Panc1 (cell line): ENCODE results near the gene RSPRY1. TPM values are rescaled to one million over a fixed set of nuclear protein-coding genes. Genes with fewer than 3 reads are reported as not detected.

Experiments
- ATAC-seq: fragments of 200-7000 bp; cut with Tn5 transposase; 2 replicates; pipeline ENCODE4 v1.9.1; 2020; ENCODE audit warnings: mild to moderate bottlenecking, moderate library complexity
- BruUV-seq: library from RNA; stranded (reverse); fragments of 400-500 nt; replicated peaks from 2 replicates; lab custom pipeline; 2021; lab: Mats Ljungman, UMichigan
- CTCF ChIA-PET: fragments of 300-600 bp; sonication (Branson Sonifier 250); formaldehyde crosslinking; loops from one replicate; lab custom pipeline; 2022; ENCODE audit warnings: antibody characterized with exemption; lab: Charles Lee
- POLR2A ChIA-PET: fragments of 300-600 bp; sonication (Branson Sonifier 250); formaldehyde crosslinking; loops from one replicate; lab custom pipeline; 2022; ENCODE audit warnings: antibody characterized with exemption; lab: Charles Lee
- DNase-seq: peaks from one replicate; pipeline ENCODE4 v3.0.0-alpha.2; 2010; ENCODE audit warnings: low read depth, low spot score
- H3K27ac ChIP-seq: 2 replicates; pipeline ENCODE4 v1.5.1; 2011; ENCODE audit warnings: mild to moderate bottlenecking, low read length, inconsistent platforms
- H3K27me3 ChIP-seq: fragments of 200-500 bp; sonication (Bioruptor generic); 2 replicates; pipeline ENCODE4 v1.6.0; 2014; ENCODE audit warnings: low read length, inconsistent platforms; ENCODE audit not compliant: control insufficient read depth, insufficient read depth
- H3K36me3 ChIP-seq: fragments of 200-500 bp; sonication (Bioruptor generic); 2 replicates; pipeline ENCODE4 v1.5.1; 2014; ENCODE audit warnings: inconsistent platforms, mild to moderate bottlenecking, low read length, moderate library complexity; ENCODE audit not compliant: control insufficient read depth, insufficient read depth
- H3K4me1 ChIP-seq: 2 replicates; pipeline ENCODE4 v1.5.1; 2011; ENCODE audit warnings: inconsistent platforms, mild to moderate bottlenecking, low read length, moderate library complexity; ENCODE audit not compliant: control insufficient read depth, insufficient read depth
- H3K4me3 ChIP-seq, 2 experiments: 2 replicates each; pipeline ENCODE4 v1.5.1; 2011 to 2012; ENCODE audit warnings: low read depth in 2 of 2, low read length in 2 of 2, mild to moderate bottlenecking in 2 of 2, inconsistent platforms in 1 of 2, moderate library complexity in 1 of 2
- H3K9me3 ChIP-seq: fragments of 200-500 bp; sonication (Bioruptor generic); 2 replicates; pipeline ENCODE4 v1.5.1; 2014; ENCODE audit warnings: low read depth, mild to moderate bottlenecking, inconsistent platforms, low read length, moderate library complexity; ENCODE audit not compliant: control insufficient read depth, insufficient read depth
- POLR2AphosphoS5 ChIP-seq: IDR thresholded peaks from 2 replicates; pipeline ENCODE4 v1.6.1; 2012; ENCODE audit warnings: mild to moderate bottlenecking, low read depth, low read length, moderate library complexity
- SIN3A ChIP-seq: IDR thresholded peaks from 2 replicates; pipeline ENCODE4 v1.6.1; 2012; ENCODE audit warnings: low read depth, mild to moderate bottlenecking, low read length, moderate library complexity, borderline replicate concordance; ENCODE audit not compliant: insufficient read depth
- TCF7L2 ChIP-seq: IDR thresholded peaks from 2 replicates; pipeline ENCODE4 v1.6.1; 2011; ENCODE audit warnings: mild to moderate bottlenecking, low read depth, low read length, inconsistent platforms
- in situ Hi-C: cut with HindIII; loops from 2 replicates; pipeline ENCODE4 v1.10.0; 2016; ENCODE audit warnings: low sequenced_read_pairs, low pct_unique_long_range_greater_than_20kb
- intact Hi-C: fragments of 100-400 bp; cut with micrococcal nuclease; formaldehyde crosslinking; loops from one replicate; pipeline ENCODE4 v1.10.0; 2022; ENCODE audit not compliant: unreplicated experiment
- total RNA-seq: library from RNA; stranded (reverse); gene quantifications from one replicate; pipeline ENCODE4 v1.2.1, GENCODE V29; 2021; ENCODE audit not compliant: unreplicated experiment
- TF ChIP-seq, protein P1 (sequence below): fragments of 450-650 bp; IDR thresholded peaks from 2 replicates; pipeline ENCODE4 v1.5.1; 2017; ENCODE audit warnings: mild to moderate bottlenecking
- TF ChIP-seq, protein P2 (sequence below), 2 experiments: IDR thresholded peaks; 2 replicates each; pipeline ENCODE4 v1.6.1; 2011 to 2012; ENCODE audit warnings: low read depth in 2 of 2, control low read depth in 1 of 2, low read length in 1 of 2, mild to moderate bottlenecking in 1 of 2, moderate library complexity in 1 of 2; ENCODE audit not compliant: insufficient read depth in 1 of 2

The RSPRY1 gene
- total RNA-seq, 1 experiment from 2014 or later = 29.4 TPM

DNA sequence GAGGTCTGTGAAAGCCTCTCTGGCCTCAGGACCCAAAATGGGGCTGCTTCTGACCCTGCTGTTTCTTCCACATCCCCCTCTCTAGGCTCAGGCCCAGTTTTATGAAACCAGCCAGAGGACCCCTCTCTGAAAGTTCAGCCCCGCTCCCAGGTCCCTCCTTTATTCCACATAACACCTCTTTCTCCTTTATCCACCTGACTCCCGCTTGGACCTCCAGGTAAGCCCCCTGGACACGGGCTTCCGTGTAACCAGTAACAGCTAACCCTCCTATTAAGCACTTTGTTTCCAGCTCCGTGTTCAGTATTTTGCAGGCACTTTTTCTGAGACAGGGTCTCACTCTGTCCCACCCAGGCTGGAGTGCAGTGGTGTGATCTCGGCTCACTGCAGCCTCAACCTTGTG lies 37.6 kb upstream of the RSPRY1 start:
- intact Hi-C loops = loop anchor here (10.0 kb wide), 1 partner anchor 64 kb away; no protein-coding TSS in a partner anchor
- POLR2A ChIA-PET = no interaction called here

DNA sequence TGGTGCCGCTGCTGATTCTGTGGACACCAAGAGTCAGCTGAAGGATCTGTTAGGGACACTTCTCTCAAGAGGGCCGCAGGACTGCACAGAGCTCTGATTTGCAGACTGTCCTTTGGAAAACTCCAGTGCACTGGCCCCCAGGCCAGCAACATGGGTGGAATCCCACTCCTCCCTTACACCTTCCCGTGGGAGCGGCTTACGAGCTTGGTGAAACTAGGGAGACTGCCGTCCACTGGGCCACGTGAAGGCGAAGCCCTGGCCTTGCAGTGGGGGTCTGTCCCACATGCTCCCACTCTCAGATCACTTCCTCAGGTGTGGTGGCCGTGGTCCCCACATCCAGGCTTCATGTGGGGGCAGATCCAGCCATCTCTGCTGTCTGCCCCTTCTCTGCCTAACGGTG lies 36.7 kb upstream of the RSPRY1 start:
- 0 out of 2 replicates have a peak, but pooled peaks cover 4% of the 10 kb centered on the region for H3K36me3 ChIP-seq
- in situ Hi-C loops = no loop called here
- H3K4me1 ChIP-seq = no peaks in the 10 kb centered on the region
- POLR2A ChIA-PET = interaction anchor here (0.5 kb wide), 1 partner anchor 93 kb away, joined by 3 read pairs; no protein-coding TSS in a partner anchor
- intact Hi-C loops = loop anchor here (10.0 kb wide), 1 partner anchor 65 kb away; no protein-coding TSS in a partner anchor
- TF ChIP-seq POLR2AphosphoS5 = no peak
- no peak for TF ChIP-seq SIN3A
- TF ChIP-seq, protein P1, sequence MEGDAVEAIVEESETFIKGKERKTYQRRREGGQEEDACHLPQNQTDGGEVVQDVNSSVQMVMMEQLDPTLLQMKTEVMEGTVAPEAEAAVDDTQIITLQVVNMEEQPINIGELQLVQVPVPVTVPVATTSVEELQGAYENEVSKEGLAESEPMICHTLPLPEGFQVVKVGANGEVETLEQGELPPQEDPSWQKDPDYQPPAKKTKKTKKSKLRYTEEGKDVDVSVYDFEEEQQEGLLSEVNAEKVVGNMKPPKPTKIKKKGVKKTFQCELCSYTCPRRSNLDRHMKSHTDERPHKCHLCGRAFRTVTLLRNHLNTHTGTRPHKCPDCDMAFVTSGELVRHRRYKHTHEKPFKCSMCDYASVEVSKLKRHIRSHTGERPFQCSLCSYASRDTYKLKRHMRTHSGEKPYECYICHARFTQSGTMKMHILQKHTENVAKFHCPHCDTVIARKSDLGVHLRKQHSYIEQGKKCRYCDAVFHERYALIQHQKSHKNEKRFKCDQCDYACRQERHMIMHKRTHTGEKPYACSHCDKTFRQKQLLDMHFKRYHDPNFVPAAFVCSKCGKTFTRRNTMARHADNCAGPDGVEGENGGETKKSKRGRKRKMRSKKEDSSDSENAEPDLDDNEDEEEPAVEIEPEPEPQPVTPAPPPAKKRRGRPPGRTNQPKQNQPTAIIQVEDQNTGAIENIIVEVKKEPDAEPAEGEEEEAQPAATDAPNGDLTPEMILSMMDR = no peak
- TF ChIP-seq TCF7L2 = no peak
- TF ChIP-seq, protein P2, sequence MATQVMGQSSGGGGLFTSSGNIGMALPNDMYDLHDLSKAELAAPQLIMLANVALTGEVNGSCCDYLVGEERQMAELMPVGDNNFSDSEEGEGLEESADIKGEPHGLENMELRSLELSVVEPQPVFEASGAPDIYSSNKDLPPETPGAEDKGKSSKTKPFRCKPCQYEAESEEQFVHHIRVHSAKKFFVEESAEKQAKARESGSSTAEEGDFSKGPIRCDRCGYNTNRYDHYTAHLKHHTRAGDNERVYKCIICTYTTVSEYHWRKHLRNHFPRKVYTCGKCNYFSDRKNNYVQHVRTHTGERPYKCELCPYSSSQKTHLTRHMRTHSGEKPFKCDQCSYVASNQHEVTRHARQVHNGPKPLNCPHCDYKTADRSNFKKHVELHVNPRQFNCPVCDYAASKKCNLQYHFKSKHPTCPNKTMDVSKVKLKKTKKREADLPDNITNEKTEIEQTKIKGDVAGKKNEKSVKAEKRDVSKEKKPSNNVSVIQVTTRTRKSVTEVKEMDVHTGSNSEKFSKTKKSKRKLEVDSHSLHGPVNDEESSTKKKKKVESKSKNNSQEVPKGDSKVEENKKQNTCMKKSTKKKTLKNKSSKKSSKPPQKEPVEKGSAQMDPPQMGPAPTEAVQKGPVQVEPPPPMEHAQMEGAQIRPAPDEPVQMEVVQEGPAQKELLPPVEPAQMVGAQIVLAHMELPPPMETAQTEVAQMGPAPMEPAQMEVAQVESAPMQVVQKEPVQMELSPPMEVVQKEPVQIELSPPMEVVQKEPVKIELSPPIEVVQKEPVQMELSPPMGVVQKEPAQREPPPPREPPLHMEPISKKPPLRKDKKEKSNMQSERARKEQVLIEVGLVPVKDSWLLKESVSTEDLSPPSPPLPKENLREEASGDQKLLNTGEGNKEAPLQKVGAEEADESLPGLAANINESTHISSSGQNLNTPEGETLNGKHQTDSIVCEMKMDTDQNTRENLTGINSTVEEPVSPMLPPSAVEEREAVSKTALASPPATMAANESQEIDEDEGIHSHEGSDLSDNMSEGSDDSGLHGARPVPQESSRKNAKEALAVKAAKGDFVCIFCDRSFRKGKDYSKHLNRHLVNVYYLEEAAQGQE (IDR thresholded peaks at IDR 0.05; ENCODE audit: insufficient read depth in 1 of 2, low read depth in 2 of 2, low read length in 1 of 2) = no peak
- no TSS peak for BruUV-seq
- no peak overlapping the region for H3K27ac ChIP-seq
- no peak for DNase-seq
- CTCF ChIA-PET = no interaction called here
- no peaks in the 10 kb centered on the region for H3K27me3 ChIP-seq
- H3K9me3 ChIP-seq = no peaks in the 10 kb centered on the region
- no peak for ATAC-seq
- H3K4me3 ChIP-seq = no peak overlapping the region

More for the DNA sequence above, 37.6 kb upstream of the RSPRY1 start:
- no peak for ATAC-seq
- Histone ChIP-seq H3K4me1 (no peaks in the 10 kb centered on the region), H3K36me3 (0 out of 2 replicates have a peak, but pooled peaks cover 1% of the 10 kb centered on the region), H3K9me3 (no peaks in the 10 kb centered on the region), H3K4me3 (no peak overlapping the region), H3K27me3 (no peaks in the 10 kb centered on the region), H3K27ac (no peak overlapping the region)
- in situ Hi-C loops = no loop called here
- CTCF ChIA-PET = no interaction called here
- DNase-seq = no peak
- TF ChIP-seq SIN3A = no peak
- TF ChIP-seq, protein P2 (IDR thresholded peaks at IDR 0.05; ENCODE audit: insufficient read depth in 1 of 2, low read depth in 2 of 2, low read length in 1 of 2) = no peak
- TF ChIP-seq TCF7L2 = no peak
- no peak for TF ChIP-seq POLR2AphosphoS5
- TF ChIP-seq, protein P1 = no peak
- BruUV-seq = no TSS peak
